ENCODE data around the gene PMM1.

The PMM1 gene

DNA sequence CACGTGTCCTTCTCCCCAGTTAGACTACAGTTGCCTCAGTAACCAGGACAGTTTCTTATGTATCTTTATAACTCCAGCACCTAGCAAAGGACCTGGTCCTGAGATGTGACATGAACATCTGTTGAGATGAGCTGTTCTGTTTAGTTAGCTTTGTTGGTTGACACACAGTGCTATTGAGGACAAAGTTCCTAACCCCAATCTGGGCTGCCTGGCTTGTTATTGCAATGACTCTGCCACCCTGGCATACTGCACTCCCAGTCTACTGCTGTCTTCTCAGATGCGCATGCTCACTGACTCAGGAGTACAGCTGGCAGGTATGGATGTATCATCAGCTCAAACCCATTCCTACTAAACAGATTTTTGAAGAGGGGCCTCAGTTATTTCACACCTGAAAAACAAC, 23.8 kb upstream of the PMM1 start:
- no peaks in the 10 kb centered on the region for H3K9me3 ChIP-seq
- TF ChIP-seq, protein P1, sequence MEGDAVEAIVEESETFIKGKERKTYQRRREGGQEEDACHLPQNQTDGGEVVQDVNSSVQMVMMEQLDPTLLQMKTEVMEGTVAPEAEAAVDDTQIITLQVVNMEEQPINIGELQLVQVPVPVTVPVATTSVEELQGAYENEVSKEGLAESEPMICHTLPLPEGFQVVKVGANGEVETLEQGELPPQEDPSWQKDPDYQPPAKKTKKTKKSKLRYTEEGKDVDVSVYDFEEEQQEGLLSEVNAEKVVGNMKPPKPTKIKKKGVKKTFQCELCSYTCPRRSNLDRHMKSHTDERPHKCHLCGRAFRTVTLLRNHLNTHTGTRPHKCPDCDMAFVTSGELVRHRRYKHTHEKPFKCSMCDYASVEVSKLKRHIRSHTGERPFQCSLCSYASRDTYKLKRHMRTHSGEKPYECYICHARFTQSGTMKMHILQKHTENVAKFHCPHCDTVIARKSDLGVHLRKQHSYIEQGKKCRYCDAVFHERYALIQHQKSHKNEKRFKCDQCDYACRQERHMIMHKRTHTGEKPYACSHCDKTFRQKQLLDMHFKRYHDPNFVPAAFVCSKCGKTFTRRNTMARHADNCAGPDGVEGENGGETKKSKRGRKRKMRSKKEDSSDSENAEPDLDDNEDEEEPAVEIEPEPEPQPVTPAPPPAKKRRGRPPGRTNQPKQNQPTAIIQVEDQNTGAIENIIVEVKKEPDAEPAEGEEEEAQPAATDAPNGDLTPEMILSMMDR (IDR thresholded peaks at IDR 0.05) = no peak
- no peaks in the 10 kb centered on the region for H3K4me1 ChIP-seq
- H3K36me3 ChIP-seq = peaks cover 0 to 6% (median 0%) of the 10 kb centered on the region in 3 donors
- no peak for DNase-seq
- no peak overlapping the region for H3K4me3 ChIP-seq
- H3K27ac ChIP-seq = no peak overlapping the region
- no peaks in the 10 kb centered on the region for H3K27me3 ChIP-seq
- intact Hi-C loops (cut with DNase I; ENCODE audit: low total_unique reads) = no loop called here

DNA sequence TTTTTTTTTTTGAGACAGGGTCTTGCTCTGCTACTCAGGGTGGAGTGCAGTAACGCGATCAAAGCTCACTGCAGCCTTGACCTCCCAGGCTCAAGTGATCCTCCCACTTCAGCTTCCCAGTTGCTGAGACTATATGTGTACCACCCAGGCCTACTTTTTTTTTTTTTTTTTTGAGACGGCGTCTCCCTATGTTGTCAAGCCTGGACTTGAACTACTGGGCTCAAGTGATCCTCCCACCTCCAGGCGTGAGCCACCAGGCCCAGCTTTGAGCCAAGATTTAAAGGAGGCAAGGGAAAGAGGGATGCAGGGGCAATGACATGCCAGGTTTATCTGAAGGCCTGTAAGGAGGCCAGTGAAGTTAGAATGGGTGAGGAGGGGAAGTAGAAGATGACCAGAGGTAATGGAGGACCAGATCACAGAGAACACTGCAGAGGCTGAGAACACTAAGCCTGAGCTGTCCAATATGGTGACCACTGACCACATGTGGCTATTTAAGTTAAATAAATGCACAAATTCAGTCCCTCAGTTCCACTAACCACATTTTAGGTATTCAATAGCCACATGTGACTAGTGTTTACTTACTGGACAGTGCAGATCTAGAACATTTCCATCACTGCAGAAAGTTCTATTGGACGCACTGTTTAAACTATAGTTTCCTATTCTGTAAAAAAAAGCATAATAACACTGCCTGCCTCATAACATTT, 23.1 kb upstream of the PMM1 start:
- intact Hi-C loops (cut with DNase I; ENCODE audit: low total_unique reads) = no loop called here
- Histone ChIP-seq H3K4me1 (no peaks in the 10 kb centered on the region), H3K4me3 (no peak overlapping the region), H3K36me3 (peaks cover 0 to 6% (median 2%) of the 10 kb centered on the region in 3 donors), H3K27ac (no peak overlapping the region), H3K9me3 (no peaks in the 10 kb centered on the region), H3K27me3 (no peaks in the 10 kb centered on the region)
- TF ChIP-seq, protein P1 (IDR thresholded peaks at IDR 0.05) = no peak
- DNase-seq = no peak

DNA sequence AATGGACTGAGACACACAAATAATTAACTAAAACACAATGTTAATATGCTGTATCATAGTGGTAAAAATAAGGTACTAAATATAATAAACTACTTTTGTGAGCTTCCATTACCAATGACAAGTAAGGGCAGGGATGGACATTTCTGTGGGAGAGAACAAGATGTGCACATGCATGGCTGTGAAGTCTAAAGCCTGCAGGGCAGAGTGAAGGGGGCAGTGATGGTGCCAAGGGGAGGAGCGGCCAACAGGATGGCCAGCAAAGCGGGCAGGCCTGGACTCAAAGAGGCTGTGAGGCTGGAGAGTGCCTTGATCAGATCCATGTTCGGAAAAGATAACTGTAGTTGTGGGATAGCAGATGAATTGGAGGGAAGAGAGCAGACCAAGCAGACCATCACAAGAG, 18.7 kb upstream of the PMM1 start:
- DNase-seq = no peak
- no peaks in the 10 kb centered on the region for H3K9me3 ChIP-seq
- no peak overlapping the region for H3K27ac ChIP-seq
- H3K4me3 ChIP-seq = no peak overlapping the region
- no peaks in the 10 kb centered on the region for H3K4me1 ChIP-seq
- TF ChIP-seq, protein P1 (IDR thresholded peaks at IDR 0.05) = no peak
- intact Hi-C loops (cut with DNase I; ENCODE audit: low total_unique reads) = no loop called here
- peaks cover 11 to 46% (median 32%) of the 10 kb centered on the region in 3 donors for H3K36me3 ChIP-seq
- no peaks in the 10 kb centered on the region for H3K27me3 ChIP-seq

DNA sequence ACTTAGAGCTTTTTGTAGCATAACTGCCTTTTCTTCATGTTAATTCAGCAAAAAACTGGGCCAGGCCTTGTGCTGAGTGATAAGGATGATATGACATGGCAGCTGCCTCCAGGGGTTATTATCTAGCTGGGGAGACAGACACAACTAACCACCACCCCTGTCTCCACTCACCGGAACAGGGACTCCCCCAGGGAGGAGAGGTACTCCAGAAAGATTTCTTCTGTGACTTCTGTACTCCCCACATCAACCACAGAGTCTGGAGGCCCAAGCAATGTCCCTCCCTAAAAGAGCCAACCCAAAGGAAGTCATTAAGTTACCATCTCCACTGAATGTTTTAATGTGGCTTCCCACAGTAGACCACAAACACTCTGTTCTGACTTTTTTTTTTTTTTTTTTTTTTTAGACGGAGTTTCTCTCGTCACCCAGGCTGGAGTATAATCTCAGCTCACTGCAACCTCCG, 14.3 kb upstream of the PMM1 start:
- H3K36me3 ChIP-seq = peaks cover 20 to 83% (median 62%) of the 10 kb centered on the region in 3 donors
- intact Hi-C loops (cut with DNase I; ENCODE audit: low total_unique reads) = no loop called here
- H3K4me3 ChIP-seq = no peak overlapping the region
- no peaks in the 10 kb centered on the region for H3K9me3 ChIP-seq
- no peaks in the 10 kb centered on the region for H3K4me1 ChIP-seq
- TF ChIP-seq, protein P1 (IDR thresholded peaks at IDR 0.05) = no peak
- no peaks in the 10 kb centered on the region for H3K27me3 ChIP-seq
- H3K27ac ChIP-seq = no peak overlapping the region
- DNase-seq = no peak

DNA sequence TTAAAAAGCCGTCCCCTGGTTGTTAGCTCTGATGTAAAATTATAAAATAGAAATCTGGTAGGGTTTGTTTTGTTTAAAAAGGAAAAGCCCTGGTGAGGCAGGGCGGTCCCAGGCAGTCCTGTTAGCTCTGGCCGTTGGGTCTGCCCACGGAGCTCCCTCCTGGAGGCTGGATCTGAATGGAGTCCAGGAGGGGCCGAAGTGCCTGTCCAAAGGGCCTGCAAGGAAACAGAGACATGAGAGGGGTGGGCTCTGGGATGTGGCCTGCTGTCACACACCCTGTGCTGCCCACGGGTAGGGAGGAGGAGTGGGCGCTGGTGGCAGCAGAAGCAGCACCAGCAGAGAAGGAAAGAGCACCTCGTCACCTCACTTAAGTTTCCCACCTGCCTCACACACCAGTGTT, 11.3 kb upstream of the PMM1 start:
- intact Hi-C loops (cut with DNase I; ENCODE audit: low total_unique reads) = no loop called here
- TF ChIP-seq, protein P1 (IDR thresholded peaks at IDR 0.05) = no peak
- Histone ChIP-seq H3K4me3 (no peak overlapping the region), H3K9me3 (no peaks in the 10 kb centered on the region), H3K36me3 (peaks cover 15 to 62% (median 42%) of the 10 kb centered on the region in 3 donors), H3K27ac (no peak overlapping the region), H3K4me1 (no peaks in the 10 kb centered on the region), H3K27me3 (no peaks in the 10 kb centered on the region)
- DNase-seq = no peak

Measured in tibial artery (tissue), 4 donors.